Transverse colon (tissue), 4 donors: ENCODE results near the gene CSH2.
"Not testable (repeated sequence)": the region's sequence is repeated elsewhere in the genome, so short reads cannot be mapped to it uniquely, and the experiment has no call there.

Experiments used
- CTCF ChIP-seq, 5 experiments: fragments of 200-600 bp in 3 of 5; fragments of 450-650 bp in 2 of 5; sonication (generic) in 3 of 5; IDR thresholded peaks; 1 replicate in 2 of 5; 2 replicates in 3 of 5; pipeline ENCODE4 v1.5.1; 2016 to 2017; ENCODE audit warnings: antibody characterized with exemption in 5 of 5, inconsistent platforms in 3 of 5, mild to moderate bottlenecking in 2 of 5, moderate library complexity in 1 of 5
- EP300 ChIP-seq: sonication (generic); formaldehyde crosslinking; IDR thresholded peaks from one replicate; pipeline ENCODE4 v1.6.1; 2017; ENCODE audit warnings: antibody characterized with exemption, low read depth
- POLR2A ChIP-seq: fragments of 450-650 bp; IDR thresholded peaks from one replicate; pipeline ENCODE4 v1.6.1; 2016; ENCODE audit warnings: antibody characterized with exemption, mild to moderate bottlenecking, moderate library complexity
- POLR2AphosphoS5 ChIP-seq, 3 donors: sonication (generic); formaldehyde crosslinking; IDR thresholded peaks; one replicate each; pipeline ENCODE4 v1.6.1; 2016; ENCODE audit warnings: antibody characterized with exemption in 3 of 3

- not testable (repeated sequence) for TF ChIP-seq CTCF (IDR thresholded peaks at IDR 0.05); EP300; POLR2A; POLR2AphosphoS5 (IDR thresholded peaks at IDR 0.05)
These were observed 21.3 kb upstream of the CSH2 start for GRCh38 chr17:63894821-63895220.
